HFF-Myc (cell line): ENCODE measurements around the gene GPC1.
A peak's percentile ranks its signal among the peaks of the same experiment; 100 is the strongest.
"Not testable (repeated sequence)": the region's sequence is repeated elsewhere in the genome, so short reads cannot be mapped to it uniquely, and the experiment has no call there.

ENCODE experiments used
- DNase-seq: peaks from one replicate; pipeline ENCODE4 v3.0.0-alpha.2; 2011; ENCODE audit warnings: low read depth; ENCODE audit errors: extremely low read depth
- H3K4me3 ChIP-seq: replicated peaks from 2 replicates; pipeline ENCODE4 v1.5.1; 2011; ENCODE audit warnings: low read depth, mild to moderate bottlenecking, control low read depth, low read length
- TF ChIP-seq, protein P1 (sequence below): IDR thresholded peaks from 2 replicates; pipeline ENCODE4 v1.5.1; 2012; ENCODE audit warnings: mild to moderate bottlenecking, low read depth, low read length, control low read depth; ENCODE audit errors: missing control alignments

The GPC1 gene, protein sequence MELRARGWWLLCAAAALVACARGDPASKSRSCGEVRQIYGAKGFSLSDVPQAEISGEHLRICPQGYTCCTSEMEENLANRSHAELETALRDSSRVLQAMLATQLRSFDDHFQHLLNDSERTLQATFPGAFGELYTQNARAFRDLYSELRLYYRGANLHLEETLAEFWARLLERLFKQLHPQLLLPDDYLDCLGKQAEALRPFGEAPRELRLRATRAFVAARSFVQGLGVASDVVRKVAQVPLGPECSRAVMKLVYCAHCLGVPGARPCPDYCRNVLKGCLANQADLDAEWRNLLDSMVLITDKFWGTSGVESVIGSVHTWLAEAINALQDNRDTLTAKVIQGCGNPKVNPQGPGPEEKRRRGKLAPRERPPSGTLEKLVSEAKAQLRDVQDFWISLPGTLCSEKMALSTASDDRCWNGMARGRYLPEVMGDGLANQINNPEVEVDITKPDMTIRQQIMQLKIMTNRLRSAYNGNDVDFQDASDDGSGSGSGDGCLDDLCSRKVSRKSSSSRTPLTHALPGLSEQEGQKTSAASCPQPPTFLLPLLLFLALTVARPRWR

DNA sequence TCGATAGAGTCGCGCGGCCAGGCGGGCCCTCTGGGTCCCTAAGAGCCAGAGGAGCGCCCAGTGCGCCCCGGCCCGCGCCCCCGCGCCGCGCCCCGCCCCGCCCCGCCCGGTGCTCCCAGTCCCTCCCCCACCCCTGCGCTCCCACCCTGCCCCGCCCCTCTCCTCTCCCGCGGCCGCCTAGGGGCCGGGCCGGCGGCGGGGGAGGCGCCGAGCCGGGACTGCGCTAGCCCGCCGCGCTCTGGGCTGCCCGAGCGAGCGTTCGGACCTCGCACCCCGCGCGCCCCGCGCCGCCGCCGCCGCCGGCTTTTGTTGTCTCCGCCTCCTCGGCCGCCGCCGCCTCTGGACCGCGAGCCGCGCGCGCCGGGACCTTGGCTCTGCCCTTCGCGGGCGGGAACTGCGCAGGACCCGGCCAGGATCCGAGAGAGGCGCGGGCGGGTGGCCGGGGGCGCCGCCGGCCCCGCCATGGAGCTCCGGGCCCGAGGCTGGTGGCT lies at the start of gene GPC1:
Gene GPC1, plus strand, starts transcription at position 207 of the 491 bp plus-strand sequence. Its CDS starts 256 bp downstream, at position 463.
- peak within 1 kb of the TSS; percentile 76 for H3K4me3 ChIP-seq
- DNase-seq, result no peak
- TF ChIP-seq, protein P1, sequence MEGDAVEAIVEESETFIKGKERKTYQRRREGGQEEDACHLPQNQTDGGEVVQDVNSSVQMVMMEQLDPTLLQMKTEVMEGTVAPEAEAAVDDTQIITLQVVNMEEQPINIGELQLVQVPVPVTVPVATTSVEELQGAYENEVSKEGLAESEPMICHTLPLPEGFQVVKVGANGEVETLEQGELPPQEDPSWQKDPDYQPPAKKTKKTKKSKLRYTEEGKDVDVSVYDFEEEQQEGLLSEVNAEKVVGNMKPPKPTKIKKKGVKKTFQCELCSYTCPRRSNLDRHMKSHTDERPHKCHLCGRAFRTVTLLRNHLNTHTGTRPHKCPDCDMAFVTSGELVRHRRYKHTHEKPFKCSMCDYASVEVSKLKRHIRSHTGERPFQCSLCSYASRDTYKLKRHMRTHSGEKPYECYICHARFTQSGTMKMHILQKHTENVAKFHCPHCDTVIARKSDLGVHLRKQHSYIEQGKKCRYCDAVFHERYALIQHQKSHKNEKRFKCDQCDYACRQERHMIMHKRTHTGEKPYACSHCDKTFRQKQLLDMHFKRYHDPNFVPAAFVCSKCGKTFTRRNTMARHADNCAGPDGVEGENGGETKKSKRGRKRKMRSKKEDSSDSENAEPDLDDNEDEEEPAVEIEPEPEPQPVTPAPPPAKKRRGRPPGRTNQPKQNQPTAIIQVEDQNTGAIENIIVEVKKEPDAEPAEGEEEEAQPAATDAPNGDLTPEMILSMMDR, result no peak

DNA sequence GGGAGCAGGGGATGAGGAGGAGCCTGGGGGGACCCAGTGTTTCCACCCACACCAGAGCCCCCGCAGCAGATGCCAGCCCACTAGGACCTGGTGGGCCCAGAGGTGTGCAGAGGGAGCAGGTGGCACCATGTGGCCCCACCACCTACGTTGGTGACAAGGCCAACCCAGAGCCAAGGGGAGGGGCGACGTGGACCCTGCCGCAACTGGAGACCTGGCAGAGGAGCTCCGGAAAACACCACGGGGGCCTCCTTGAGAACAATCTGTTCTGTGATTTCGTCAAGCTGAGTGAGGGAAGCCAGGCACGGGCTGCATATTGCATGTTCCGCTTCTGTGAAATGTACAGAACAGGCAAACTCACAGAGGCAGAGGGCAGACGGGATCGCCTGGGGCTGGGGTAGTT lies 49.1 kb upstream of the GPC1 start:
- DNase-seq, result no peak
- H3K4me3 ChIP-seq, result no peak overlapping the region
- TF ChIP-seq, protein P1, result no peak

DNA sequence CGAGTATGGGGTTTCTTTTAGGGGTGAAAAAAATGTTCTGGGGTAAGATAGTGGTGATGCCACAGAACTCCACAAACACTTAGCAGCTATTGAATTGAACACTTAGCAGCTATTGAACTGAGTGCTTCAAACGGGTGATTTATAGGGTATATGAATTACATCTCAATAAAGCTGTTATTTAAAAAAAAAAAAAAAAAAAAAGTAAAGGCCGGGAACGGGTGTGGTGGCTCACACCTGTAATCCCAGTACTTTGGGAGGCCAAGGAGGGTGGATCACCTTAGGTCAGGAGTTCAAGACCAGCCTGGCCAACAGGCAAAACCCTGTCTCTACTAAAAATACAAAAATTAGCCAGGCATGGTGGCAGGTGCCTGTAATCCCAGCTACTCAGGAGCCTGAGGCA lies 48.7 kb upstream of the GPC1 start:
- DNase-seq, H3K4me3 ChIP-seq: not testable (repeated sequence)

DNA sequence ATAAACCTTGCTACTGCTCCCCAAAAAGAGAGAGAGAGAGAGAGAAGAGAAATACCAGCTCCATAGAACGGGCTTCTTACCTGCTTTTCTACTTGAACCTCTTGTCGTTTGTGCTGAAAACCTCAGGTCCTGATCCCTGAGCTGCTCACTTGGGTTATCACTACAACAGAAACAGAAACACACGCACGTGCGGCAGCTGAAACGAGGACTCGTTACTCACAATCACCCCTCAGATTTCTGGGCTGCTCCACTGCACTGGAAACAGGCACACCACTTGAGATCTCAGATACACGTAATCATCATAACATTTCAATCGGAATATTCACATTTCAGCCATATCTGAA lies 48.2 kb upstream of the GPC1 start:
- H3K4me3 ChIP-seq, result no peak overlapping the region
- TF ChIP-seq, protein P1, result no peak
- DNase-seq, result no peak

DNA sequence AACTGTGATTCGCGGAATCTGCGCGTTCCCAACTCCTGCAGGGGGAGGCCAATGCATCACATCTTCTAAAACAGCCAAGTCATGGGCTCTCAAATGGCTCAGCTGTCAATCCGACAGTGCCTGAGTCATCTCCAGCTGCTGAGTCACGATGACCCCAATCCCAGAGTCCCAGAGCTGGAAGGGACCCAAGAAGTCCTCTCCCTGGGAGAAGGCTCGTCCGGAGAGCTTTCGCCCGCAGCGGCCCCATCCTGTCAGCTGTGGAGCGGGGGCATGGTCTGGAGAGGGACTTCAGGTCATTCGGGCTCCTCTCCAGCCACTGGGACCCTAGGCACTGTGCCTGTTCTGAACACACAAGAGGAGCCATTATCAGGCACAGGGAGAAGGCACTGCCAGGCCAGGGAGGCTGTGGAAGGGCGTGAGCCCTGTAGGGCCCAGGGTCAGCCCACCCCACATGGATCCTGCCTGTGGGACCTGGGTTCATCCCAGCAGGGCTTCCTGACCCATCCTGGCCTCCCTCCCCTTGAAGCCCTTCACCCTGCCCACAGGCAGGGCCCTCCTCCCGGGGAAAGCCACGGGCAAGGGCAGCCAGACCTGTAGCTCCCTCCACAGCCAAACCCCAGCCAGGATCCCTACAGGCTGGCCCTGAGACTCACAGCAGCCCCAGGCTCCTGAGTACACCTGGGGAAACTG lies 47.6 kb upstream of the GPC1 start:
- no peak overlapping the region for H3K4me3 ChIP-seq
- TF ChIP-seq, protein P1, result no peak
- DNase-seq, result peak; percentile 84

DNA sequence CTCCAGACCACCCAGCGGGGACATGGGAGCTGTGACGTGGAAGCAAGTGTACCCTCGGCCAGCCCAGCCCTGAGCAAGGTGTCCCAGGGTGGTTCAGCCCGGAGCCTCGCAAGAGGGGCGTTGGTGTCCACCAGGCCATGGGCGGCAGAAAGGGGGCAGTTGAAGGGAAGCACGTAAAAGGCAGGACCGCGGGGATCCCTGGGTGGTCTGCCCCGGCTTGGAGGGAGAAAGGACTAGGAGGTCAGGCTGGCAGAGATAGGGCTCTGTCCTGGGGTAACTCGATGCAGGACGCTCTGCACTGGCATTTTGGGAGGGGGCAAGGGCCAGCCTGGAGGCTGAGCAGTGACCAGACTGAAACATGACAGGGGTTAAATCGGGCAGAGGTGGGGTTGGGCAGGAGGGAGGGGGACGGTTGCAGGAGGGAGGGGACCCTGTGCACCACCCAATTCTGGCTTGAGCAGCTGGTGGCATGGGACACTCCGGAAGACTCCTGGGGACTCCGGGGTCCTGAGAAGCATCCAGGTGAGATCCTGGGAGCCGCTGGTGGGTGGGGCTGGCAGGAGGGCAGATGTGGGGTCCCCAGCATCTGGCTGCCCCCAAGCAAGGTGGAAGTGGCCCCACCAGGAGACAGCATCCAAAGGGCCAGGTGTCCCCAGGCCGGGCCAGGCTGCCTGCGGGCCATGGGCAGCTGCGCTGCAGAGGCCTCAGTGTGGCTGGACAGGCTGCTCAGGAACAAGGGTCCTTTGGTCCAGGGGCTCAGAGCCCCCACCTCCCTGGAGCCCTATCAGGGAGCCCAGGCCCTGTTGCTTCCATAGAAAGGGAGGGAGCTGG lies 46.8 kb upstream of the GPC1 start:
- TF ChIP-seq, protein P1, result no peak
- H3K4me3 ChIP-seq, result no peak overlapping the region
- no peak for DNase-seq
